ENCODE measurements around the gene TRAP1. TPM values are rescaled to one million over a fixed set of nuclear protein-coding genes. Genes with fewer than 3 reads are reported as not detected.

The TRAP1 gene
- 98.4 to 147 TPM (median 136 TPM) in 5 replicates for total RNA-seq (2022; extraction: Qiagen RNA extraction; ENCODE audit: low read depth)

DNA sequence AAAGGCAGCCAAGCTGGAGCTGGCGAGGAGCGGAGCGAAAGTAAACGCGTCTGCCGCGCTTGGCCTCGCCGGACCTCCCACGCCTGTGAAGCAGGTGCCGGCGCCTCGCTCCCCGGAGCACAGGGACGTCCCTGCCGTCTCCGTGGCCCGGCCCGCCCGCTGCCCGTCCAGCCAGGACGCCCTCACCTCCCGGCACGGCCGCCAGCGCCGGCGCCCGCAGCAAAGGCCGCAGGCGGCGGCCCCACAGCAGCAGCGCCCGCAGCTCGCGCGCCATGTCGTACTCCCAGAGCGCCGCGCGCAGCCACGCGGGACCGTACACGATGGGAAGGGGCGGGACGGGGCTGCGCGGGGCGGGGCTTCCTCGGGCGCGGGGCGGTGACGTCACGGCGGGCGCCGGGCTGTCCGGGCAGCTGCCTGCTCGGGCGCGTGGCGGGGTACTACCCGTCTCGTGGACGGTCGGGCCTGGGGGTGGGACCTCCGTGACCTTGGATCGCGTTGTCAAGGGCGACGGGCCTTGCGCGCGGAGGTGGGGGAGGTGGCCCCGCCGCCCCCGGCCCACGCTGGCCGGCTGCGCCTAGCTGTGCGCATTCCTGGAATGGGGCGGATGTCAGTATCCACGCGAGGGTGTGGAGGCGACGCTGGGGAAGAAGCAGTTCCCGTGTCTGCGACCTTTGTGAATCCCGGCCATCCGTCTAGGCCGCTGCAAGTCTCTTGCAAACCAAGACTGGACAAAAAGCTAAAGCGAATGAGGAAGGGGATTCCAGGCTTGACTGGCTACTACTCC, at the start of gene TRAP1:
Gene TRAP1 (minus strand): TSS at position 290 of the 784 bp plus-strand sequence. CDS start 16 bp downstream, at position 274.

DNA sequence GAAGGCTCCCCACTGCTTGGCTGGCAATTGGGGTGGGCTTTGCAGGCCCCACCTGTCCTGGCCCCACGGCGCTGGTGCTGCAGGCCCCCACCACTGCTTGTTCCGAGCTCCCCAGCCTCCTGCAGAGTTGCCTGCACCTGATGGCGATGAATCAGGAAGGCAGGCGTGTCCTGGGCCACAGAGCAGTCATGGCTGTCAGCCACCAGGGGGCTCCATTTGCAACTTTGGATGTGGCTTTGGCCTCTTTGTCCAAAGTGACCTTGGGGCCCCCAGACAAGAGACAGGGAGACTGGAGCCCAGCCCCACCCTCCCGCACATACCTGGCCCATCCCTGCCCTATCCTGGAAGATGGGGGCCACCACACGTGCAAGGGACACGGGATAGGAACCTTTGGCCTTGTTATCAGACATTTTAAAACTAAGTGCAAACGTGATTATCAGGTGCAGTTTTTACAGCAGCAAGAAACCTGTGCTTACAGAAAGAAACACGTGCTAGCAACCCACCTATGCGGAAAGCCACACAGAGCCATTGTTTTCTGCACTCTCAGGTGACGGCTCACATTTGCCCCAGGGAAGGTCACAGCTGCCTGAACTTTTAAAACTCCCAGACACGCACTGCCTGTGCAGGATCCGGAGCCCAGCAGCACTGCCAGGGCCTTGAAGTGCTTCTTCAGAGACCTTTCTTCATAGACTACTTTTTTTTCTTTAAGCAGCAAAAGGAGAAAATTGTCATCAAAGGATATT, 62.9 kb downstream of the TRAP1 start, which contains the start of gene DNASE1:
Gene DNASE1 (plus strand): TSS at position 443 of the 743 bp plus-strand sequence. CDS start 683 bp downstream, outside the sequence.

DNA sequence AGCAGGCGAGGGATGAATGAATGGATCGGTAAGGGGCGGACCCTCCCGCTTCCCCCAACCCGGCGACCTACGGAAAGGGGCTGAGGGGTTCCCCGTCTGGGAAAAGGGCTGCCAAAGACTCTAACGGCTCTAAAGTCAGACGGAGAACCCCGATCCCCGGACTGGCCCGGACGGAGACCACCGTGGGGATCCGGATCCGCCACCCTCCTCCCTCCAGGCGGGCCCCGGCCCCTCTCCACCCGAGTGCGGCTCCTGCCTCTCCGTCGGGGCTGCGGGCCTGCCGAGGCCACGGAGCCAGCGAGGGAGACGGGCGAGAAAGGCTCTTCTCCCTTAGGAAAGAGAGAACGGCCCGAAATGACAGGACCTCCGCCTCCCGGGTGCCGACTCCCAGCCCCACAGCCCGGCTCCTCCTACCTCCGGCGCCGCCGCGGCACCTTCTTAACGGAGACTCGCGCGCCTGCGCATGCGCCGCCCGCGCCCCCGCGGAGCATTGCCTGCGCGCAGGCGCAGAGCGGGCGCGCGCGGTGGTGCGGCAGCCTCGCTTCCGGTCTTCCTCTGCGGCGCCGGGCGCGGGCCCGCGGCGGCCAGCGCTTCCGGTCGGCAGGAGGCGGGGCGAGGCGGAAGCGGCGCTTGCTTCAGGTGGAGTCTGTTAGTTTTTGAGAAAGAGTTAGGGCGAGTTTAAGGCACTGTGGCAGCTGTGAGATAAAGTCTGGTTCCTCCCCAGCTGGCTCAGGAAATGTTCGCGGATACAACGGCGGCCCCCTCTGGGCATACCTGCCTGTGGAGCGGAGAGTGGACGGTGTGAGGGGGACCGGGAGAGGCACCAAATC, 106.0 kb downstream of the TRAP1 start, which contains the start of gene SLX4:
Gene SLX4 (minus strand): TSS at position 461 of the 830 bp plus-strand sequence. CDS start 2,642 bp downstream, outside the sequence.

Other genes starting within 250 kb of the TRAP1 start
- gene C16orf90, start 222.0 kb downstream of the TRAP1 start, total RNA-seq (2022; extraction: Qiagen RNA extraction; ENCODE audit: low read depth), result not detected in 5 replicates
- gene CLUAP1, start 216.5 kb downstream of the TRAP1 start, total RNA-seq (2022; extraction: Qiagen RNA extraction; ENCODE audit: low read depth), result 20.3 to 25.3 TPM (median 21.7 TPM) in 5 replicates
- gene NLRC3, start 140.1 kb downstream of the TRAP1 start, total RNA-seq (2022; extraction: Qiagen RNA extraction; ENCODE audit: low read depth), result 0.04 to 0.05 TPM in 2 of 5 replicates, not detected in the others
- gene SLX4, start 105.9 kb downstream of the TRAP1 start, total RNA-seq (2022; extraction: Qiagen RNA extraction; ENCODE audit: low read depth), result 3.1 to 5.8 TPM (median 5.6 TPM) in 5 replicates
- 0.90 to 4.3 TPM (median 4.2 TPM) in 5 replicates for gene DNASE1, start 62.8 kb downstream of the TRAP1 start, total RNA-seq (2022; extraction: Qiagen RNA extraction; ENCODE audit: low read depth)
- 14.0 to 21.8 TPM (median 17.7 TPM) in 5 replicates for gene CREBBP, start 163.2 kb upstream of the TRAP1 start, total RNA-seq (2022; extraction: Qiagen RNA extraction; ENCODE audit: low read depth)

All from A549 treated with ZK216348 at 1 μM for 4 hours (cell line).